HepG2 (cell line): ENCODE results near the gene IZUMO4. TPM values are rescaled to one million over a fixed set of nuclear protein-coding genes. Genes with fewer than 3 reads are reported as not detected.

ENCODE experiments used
- CHD2 ChIP-seq: IDR thresholded peaks from 2 replicates; pipeline ENCODE4 v1.6.1; 2011; ENCODE audit warnings: low read depth, low read length, improper control_type of control experiment
- DPF2 ChIP-seq: sonication (generic); formaldehyde crosslinking; IDR thresholded peaks from 2 replicates; pipeline ENCODE4 v1.4.0; 2020; ENCODE audit warnings: mild to moderate bottlenecking, low read depth, missing genetic modification reagents, borderline replicate concordance
- ETV6 ChIP-seq: sonication (generic); formaldehyde crosslinking; conservative IDR thresholded peaks from 2 replicates; pipeline ENCODE4 v1.4.0; 2020; ENCODE audit warnings: missing genetic modification reagents
- HIVEP1 ChIP-seq: sonication (generic); formaldehyde crosslinking; IDR thresholded peaks from 2 replicates; pipeline ENCODE4 v1.4.0; 2020; ENCODE audit warnings: mild to moderate bottlenecking, missing genetic modification reagents
- KAT8 ChIP-seq: IDR thresholded peaks from 2 replicates; pipeline ENCODE4 v1.6.1; 2016; ENCODE audit warnings: missing genetic modification reagents, missing compliant biosample characterization
- NKX3-1 ChIP-seq: sonication (generic); formaldehyde crosslinking; IDR thresholded peaks from 2 replicates; pipeline ENCODE4 v1.5.0; 2020; ENCODE audit warnings: missing genetic modification reagents
- SATB2 ChIP-seq: sonication (generic); formaldehyde crosslinking; IDR thresholded peaks from 2 replicates; pipeline ENCODE4 v1.5.0; 2020; ENCODE audit warnings: missing genetic modification reagents
- SMARCE1 ChIP-seq: fragments of 450-650 bp; IDR thresholded peaks from 2 replicates; pipeline ENCODE4 v1.6.1; 2017; ENCODE audit warnings: borderline replicate concordance
- SOX6 ChIP-seq, 2 experiments: fragments of 450-650 bp in 1 of 2; sonication (generic) in 1 of 2; formaldehyde crosslinking in 1 of 2; IDR thresholded peaks; 2 replicates each; pipeline versions ENCODE4 v1.4.0 to v1.6.1; 2017 to 2020; ENCODE audit warnings: antibody characterized with exemption in 1 of 2, mild to moderate bottlenecking in 1 of 2, missing genetic modification reagents in 1 of 2
- ZFP90 ChIP-seq: sonication (generic); formaldehyde crosslinking; IDR thresholded peaks from 2 replicates; pipeline ENCODE4 v1.8.0; 2022; ENCODE audit warnings: missing genetic modification reagents, mild to moderate bottlenecking, inconsistent platforms, borderline replicate concordance
- ZMYM2 ChIP-seq: sonication (generic); formaldehyde crosslinking; IDR thresholded peaks from 2 replicates; pipeline ENCODE4 v1.8.0; 2022; ENCODE audit warnings: mild to moderate bottlenecking, missing genetic modification reagents
- ZNF207 ChIP-seq: fragments of 450-650 bp; IDR thresholded peaks from 2 replicates; pipeline ENCODE4 v1.6.1; 2016; ENCODE audit warnings: antibody characterized with exemption, borderline replicate concordance
- ZNF550 ChIP-seq: sonication (generic); formaldehyde crosslinking; IDR thresholded peaks from 2 replicates; pipeline ENCODE4 v1.4.0; 2020; ENCODE audit warnings: mild to moderate bottlenecking, missing genetic modification reagents, borderline replicate concordance
- ZNF670 ChIP-seq: sonication (generic); formaldehyde crosslinking; IDR thresholded peaks from 2 replicates; pipeline ENCODE4 v1.8.0; 2022; ENCODE audit warnings: mild to moderate bottlenecking, missing genetic modification reagents, borderline replicate concordance
- ZNF766 ChIP-seq: sonication (generic); formaldehyde crosslinking; IDR thresholded peaks from 2 replicates; pipeline ENCODE4 v1.5.0; 2020; ENCODE audit warnings: missing genetic modification reagents, borderline replicate concordance
- ZNF83 ChIP-seq: sonication (generic); formaldehyde crosslinking; IDR thresholded peaks from 2 replicates; pipeline ENCODE4 v1.4.0; 2020; ENCODE audit warnings: missing genetic modification reagents, mild to moderate bottlenecking, borderline replicate concordance
- polyA plus RNA-seq, 8 experiments: library from polyadenylated mRNA; depleted of rRNA in 3 of 8; stranded (reverse) in 7 of 8; unstranded in 1 of 8; fragments of >200 nt; fragmentation: Illumina TruSeq in 4 of 8; extraction: Trizol in 4 of 8; gene quantifications; 2 replicates each; pipeline versions ENCODE4 v1.2.1 to v1.2.3, GENCODE V29; 2011 to 2016; ENCODE audit warnings: low read depth in 4 of 8, missing spikeins in 1 of 8, mixed read lengths in 1 of 8; ENCODE audit not compliant: insufficient read depth in 1 of 8
- total RNA-seq, 5 experiments: library from RNA; depleted of rRNA; stranded (reverse); fragments of >200 nt; fragmentation: Illumina TruSeq; extraction: Trizol; gene quantifications; 2 replicates each; pipeline ENCODE4 v1.2.3, GENCODE V29; 2016; ENCODE audit warnings: low read depth in 1 of 5
- TF ChIP-seq, protein P1 (sequence below): sonication (generic); formaldehyde crosslinking; IDR thresholded peaks from 2 replicates; pipeline ENCODE4 v1.8.0; 2022; ENCODE audit warnings: missing genetic modification reagents, mild to moderate bottlenecking, borderline replicate concordance
- TF ChIP-seq, protein P2 (sequence below): sonication (generic); formaldehyde crosslinking; IDR thresholded peaks from 2 replicates; pipeline ENCODE4 v1.4.0; 2020; ENCODE audit warnings: missing genetic modification reagents
- TF ChIP-seq, protein P3 (sequence below): IDR thresholded peaks from 2 replicates; pipeline ENCODE4 v1.6.1; 2016; ENCODE audit warnings: control low read depth
- TF ChIP-seq, protein P4 (sequence below): sonication (generic); formaldehyde crosslinking; IDR thresholded peaks from 2 replicates; pipeline ENCODE4 v1.4.0; 2020; ENCODE audit warnings: mild to moderate bottlenecking, low read depth, missing genetic modification reagents

The IZUMO4 gene
- total and polyA plus RNA-seq, 2 of the 13 experiments (the other 11 are each of a cell fraction or from before 2014, with no cell fraction given) = 0.77 to 3.9 TPM

DNA sequence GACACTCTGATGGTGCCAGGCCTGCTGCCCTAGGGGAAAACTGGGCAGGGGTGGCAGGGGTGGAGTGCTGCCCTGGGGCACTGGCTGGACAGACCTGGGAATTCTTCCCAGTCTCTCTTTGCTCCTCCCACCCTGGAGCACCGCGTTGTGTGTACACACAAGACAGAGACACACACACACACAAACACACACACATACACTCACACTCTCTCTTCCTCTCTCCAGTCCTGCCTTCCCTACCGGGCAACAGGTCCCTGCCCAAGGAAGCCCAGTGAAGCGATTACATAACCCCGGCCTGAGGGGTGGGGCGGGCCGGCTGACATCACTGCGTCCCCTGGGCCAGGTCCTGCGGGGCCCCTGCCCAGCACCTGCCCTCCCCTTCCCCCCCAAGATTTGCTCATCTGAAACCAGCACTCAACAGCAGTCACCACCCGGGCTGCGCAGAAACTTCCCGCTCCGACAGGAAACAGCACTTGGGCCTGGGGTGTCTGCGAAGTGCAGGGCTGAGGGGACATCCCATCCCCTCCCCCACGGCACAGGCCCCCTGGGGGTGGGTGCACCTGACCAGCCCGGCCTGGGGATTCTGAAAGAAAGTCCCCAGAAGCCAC is 46.9 kb upstream of the IZUMO4 start (continued):
- no peak for TF ChIP-seq ZNF766 (CRISPR knock-in tag)
- no peak for TF ChIP-seq SATB2 (CRISPR knock-in tag)
- TF ChIP-seq, protein P1, sequence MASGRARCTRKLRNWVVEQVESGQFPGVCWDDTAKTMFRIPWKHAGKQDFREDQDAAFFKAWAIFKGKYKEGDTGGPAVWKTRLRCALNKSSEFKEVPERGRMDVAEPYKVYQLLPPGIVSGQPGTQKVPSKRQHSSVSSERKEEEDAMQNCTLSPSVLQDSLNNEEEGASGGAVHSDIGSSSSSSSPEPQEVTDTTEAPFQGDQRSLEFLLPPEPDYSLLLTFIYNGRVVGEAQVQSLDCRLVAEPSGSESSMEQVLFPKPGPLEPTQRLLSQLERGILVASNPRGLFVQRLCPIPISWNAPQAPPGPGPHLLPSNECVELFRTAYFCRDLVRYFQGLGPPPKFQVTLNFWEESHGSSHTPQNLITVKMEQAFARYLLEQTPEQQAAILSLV (CRISPR knock-in tag) = peak; percentile 72; the same call in 1 of the 2 replicates
- TF ChIP-seq ZNF83 (CRISPR knock-in tag) = 0 out of 2 replicates have a peak, but pooled peaks have one; percentile 29
- TF ChIP-seq, protein P2, sequence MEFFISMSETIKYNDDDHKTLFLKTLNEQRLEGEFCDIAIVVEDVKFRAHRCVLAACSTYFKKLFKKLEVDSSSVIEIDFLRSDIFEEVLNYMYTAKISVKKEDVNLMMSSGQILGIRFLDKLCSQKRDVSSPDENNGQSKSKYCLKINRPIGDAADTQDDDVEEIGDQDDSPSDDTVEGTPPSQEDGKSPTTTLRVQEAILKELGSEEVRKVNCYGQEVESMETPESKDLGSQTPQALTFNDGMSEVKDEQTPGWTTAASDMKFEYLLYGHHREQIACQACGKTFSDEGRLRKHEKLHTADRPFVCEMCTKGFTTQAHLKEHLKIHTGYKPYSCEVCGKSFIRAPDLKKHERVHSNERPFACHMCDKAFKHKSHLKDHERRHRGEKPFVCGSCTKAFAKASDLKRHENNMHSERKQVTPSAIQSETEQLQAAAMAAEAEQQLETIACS (CRISPR knock-in tag) = no peak
- TF ChIP-seq DPF2 = no peak
- TF ChIP-seq ZFP90 (CRISPR knock-in tag) = no peak
- TF ChIP-seq ETV6 (CRISPR knock-in tag) = no peak
- TF ChIP-seq SOX6 (IDR thresholded peaks at IDR 0.05) = no peak
- TF ChIP-seq SOX6 (CRISPR knock-in tag; IDR thresholded peaks at IDR 0.05) = peak; percentile 53
- TF ChIP-seq, protein P3, sequence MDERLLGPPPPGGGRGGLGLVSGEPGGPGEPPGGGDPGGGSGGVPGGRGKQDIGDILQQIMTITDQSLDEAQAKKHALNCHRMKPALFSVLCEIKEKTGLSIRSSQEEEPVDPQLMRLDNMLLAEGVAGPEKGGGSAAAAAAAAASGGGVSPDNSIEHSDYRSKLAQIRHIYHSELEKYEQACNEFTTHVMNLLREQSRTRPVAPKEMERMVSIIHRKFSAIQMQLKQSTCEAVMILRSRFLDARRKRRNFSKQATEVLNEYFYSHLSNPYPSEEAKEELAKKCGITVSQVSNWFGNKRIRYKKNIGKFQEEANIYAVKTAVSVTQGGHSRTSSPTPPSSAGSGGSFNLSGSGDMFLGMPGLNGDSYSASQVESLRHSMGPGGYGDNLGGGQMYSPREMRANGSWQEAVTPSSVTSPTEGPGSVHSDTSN (CRISPR knock-in tag) = no peak
- peak; percentile 63; the same call in 1 of the 2 replicates for TF ChIP-seq HIVEP1 (CRISPR knock-in tag)
- TF ChIP-seq ZNF670 (CRISPR knock-in tag) = no peak
- no peak for TF ChIP-seq ZNF550 (CRISPR knock-in tag)
- no peak for TF ChIP-seq NKX3-1 (CRISPR knock-in tag)
- TF ChIP-seq ZMYM2 (CRISPR knock-in tag) = no peak
- TF ChIP-seq, protein P4, sequence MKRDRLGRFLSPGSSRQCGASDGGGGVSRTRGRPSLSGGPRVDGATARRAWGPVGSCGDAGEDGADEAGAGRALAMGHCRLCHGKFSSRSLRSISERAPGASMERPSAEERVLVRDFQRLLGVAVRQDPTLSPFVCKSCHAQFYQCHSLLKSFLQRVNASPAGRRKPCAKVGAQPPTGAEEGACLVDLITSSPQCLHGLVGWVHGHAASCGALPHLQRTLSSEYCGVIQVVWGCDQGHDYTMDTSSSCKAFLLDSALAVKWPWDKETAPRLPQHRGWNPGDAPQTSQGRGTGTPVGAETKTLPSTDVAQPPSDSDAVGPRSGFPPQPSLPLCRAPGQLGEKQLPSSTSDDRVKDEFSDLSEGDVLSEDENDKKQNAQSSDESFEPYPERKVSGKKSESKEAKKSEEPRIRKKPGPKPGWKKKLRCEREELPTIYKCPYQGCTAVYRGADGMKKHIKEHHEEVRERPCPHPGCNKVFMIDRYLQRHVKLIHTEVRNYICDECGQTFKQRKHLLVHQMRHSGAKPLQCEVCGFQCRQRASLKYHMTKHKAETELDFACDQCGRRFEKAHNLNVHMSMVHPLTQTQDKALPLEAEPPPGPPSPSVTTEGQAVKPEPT (CRISPR knock-in tag) = no peak
- peak; percentile 25; the same call in 1 of the 2 replicates for TF ChIP-seq KAT8 (CRISPR knock-in tag)
- no peak for TF ChIP-seq SMARCE1
- no peak for TF ChIP-seq ZNF207
- no peak for TF ChIP-seq CHD2
